Stimulated activated CD4-positive, alpha-beta T cell treated with anti-CD3 and anti-CD28 coated beads, Interleukin-15, amount 100 ng/mL, for 1 hour (primary cell): ENCODE measurements around the gene ARL9.
"Not testable (repeated sequence)": the region's sequence is repeated elsewhere in the genome, so short reads cannot be mapped to it uniquely, and the experiment has no call there.

Experiments used
- DNase-seq, 2 donors: peaks; one replicate each; pipeline ENCODE4 v3.0.0-alpha.2; 2020; ENCODE audit warnings: low read depth in 1 of 2, low spot score in 1 of 2

ARL9 gene, protein sequence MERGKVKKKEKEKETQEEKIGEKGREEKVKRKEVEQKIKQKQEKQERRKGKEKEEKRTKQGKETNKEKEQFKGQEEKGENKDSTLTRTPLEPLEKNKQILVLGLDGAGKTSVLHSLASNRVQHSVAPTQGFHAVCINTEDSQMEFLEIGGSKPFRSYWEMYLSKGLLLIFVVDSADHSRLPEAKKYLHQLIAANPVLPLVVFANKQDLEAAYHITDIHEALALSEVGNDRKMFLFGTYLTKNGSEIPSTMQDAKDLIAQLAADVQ

DNA sequence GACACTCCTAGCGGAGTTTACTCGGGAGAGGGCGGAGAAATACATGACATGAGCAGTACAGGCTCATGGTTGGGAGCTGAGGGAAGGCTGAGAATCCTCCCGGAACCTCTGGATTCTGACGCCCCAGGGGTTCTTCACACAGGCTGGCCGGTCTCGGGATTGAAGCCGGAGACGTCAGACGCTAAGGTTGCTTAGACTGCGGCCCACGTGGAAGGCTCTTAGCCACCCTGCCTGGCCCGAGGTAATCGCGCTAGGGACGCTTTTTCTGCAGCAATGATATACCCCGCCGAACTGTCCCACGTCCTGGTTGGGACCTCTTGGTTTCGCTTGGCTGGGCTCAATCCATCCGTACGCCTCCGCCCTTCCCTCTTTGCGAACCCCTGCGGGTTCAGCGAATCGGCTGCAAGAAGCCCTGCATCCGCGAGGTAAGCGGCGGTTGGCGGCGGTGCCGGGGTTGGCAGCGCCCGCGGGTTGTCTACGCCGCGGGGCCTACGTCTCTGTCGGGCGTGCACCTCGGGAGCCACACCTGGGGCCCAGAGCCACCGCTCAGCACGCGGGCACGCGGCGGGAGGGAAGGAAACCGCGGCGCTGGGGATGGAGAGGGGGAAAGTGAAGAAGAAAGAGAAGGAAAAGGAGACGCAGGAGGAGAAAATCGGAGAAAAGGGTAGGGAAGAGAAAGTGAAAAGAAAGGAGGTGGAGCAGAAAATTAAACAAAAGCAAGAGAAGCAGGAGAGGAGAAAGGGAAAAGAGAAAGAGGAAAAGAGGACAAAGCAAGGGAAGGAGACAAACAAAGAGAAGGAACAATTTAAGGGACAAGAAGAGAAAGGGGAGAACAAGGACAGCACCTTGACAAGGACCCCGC, at the start of gene ARL9:
TSS of gene ARL9 (plus strand) at position 523 of the 862 bp plus-strand sequence. CDS start at position 595, 72 bp downstream.
- DNase-seq = peak; percentile 36 to 40

DNA sequence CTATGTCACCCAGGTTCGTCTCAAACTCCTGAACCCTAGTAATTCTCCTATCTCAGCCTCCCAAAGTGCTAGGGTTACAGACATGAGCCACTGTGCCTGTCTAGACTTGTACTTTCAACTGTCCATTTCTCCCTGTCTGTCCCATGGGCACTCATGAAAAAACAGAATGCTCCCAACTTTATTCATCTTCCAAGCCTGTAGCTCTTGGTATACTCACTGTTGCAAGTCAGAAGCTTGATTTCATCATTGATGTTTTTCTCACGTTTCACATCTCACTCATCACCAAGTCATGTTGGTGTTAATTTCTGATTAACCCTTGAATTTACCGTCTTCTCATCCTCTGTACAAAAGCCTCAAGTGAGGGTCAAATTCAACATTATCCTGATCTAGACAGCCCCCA, 45.5 kb upstream of the ARL9 start:
- no peak for DNase-seq

DNA sequence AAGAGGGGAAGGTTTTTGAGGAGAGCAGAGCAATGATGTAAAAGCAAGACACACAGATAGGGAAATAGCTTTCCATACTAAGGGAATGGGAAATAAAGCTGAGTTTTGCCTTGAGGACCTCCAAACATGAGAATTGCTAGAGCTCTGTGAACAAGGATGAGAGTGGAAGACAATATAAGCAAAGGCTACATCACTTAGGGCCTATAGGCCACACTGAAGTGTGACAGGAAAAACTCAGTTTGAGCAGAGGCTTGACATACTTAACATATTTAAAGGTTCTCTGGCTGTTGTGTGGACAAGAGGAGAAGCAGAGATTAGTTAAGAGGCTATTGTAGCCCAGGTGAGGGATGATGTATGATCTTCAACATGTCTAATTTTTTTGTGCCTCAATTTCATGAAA, 43.4 kb upstream of the ARL9 start:
- DNase-seq = no peak

DNA sequence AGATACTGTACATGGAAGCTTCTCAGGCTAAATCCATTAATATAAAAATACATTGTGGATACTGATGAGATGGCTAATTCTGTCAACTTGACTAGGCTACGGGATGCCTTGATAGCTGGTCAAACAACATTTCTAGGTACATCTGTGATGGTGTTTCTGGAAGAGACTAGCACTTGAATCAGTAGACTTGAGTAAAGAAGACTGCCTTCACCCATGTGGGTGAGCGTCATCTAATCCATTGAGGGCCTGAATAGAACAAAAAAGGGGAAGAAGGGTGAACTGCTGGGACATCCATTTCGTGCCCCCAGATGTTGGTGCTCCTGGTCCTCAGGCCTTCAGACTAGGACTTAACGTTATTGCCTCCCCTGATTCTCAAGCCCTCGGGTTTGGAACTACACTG, 41.9 kb upstream of the ARL9 start:
- DNase-seq = no peak

DNA sequence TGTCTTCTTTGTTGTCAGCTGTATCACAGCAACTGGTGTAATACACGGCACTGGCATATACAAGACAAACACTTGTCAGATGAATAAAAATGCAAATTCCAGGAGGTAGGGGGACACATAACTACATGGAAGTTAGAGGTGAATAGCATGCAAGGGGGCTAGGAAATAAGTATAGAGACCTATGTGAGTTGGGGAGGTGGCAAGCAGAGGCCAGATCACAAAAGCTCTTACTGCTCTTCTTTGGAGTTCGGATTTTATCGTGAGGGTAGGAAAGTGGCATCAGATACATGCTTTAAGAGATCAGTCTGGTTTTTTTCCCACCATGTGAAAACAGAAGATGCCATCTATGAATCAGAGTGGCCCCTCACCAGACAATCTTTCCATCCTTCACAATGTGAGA, 41.0 kb upstream of the ARL9 start:
- DNase-seq = no peak

DNA sequence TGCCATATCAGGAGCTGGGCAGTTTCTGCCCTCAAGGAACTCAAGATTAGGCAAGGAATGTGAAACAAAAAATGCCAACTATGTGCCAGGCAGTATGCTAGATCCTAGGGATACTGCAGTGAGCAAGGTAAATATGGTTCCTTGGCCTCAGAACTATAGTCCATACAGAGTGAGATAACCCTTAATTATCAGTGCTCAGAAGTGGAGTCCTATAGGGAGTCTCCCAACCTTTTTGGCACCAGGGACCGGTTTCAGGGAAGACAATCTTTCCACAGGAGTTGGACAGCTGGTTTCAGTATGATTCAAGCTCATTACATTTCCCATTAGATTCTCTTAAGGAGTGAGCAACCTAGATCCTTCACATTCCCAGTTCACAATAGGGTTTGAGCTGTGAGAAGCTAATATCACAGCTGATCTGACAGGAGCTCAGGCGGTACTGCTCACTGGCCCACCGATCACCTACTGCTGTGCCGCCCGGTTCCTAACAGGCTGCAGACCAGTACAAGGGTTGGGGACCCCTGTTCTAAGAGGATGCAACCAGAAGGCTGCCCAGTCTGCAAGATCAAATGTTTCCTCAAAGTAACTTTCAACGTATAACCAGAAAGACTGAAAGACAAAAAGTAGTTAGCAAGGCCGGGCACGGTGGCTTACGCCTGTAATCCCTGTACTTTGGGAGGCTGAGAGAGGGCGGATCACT, 39.8 kb upstream of the ARL9 start:
- DNase-seq = no peak

DNA sequence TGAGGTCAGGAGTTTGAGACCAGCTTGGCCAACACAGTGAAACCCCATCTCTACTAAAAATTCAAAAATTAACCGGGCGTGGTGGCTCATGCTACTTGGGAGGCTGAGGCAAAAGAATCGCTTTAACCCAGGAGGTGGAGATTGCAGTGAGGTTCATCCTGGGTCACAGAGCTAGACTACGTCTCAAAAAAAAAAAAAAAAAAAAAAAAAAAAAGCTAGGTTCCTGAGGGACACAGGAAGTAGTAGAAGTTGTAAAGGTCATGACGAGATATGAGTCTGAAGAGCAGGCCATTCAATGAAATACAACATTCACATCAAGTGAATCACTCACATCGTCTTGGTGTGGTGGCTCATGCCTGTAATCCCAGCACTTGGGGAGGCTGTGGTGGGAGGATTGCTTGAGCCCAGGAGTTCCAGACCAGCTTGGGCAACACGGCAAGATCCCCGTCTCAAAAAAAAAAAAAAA, 39.3 kb upstream of the ARL9 start:
- not testable (repeated sequence) for DNase-seq

DNA sequence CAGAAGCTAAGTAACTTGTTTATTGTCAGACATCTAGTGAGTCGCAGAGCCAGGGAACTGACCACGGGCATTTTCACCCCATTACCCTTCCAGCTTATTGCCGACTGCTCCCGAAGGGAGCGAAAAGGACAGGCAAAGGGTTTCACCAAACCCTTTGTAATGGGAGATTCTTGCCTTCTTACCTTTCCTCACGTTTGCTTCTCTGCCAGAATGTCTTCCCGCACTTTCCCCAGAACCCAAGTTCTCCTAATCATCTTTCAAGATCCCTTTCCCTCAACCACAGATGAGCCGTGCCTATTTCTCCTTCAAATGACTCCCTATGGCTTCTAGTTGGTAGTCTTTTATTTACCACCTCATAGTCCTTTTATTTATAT, 38.7 kb upstream of the ARL9 start:
- DNase-seq = no peak

DNA sequence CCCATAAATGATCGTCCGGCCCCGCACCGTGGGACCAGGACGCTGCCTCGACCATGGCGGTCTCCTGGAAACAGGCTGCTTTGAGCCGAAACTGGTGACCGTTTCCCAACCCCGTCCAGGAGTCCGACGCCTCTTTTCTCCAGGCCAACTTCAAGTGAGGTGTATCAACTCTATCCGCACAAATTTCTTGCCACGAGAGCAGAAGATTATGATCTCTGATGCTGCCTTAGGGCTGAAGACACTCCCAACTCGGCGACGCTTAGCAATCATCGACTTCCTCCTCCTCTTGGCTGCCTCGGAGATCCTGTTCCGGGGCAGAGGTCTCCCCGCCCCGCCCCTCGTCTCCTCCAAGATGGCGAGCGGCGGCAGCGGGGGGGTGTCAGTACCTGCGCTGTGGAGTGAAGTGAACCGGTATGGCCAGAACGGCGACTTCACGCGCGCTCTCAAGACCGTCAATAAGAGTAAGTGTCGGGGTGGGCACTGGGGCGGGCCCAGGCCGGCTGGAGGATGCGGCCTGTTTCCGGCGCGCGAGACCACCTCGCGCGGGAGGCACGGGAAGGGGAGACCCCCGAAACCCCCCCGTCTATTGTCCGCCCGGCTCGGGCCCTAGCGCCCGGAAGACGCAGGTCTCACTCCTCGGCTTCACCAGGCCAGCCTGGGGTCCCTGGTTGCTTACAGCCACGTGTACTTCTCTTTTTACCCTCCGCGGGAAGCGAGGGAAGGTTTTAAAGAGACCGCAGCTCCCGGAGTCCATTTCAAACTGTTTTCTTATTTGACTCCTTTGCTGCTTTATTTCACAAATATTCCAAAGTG, 38.1 kb upstream of the ARL9 start, which contains the start of gene SRP72:
TSS of gene SRP72 (plus strand) at position 334 of the 813 bp plus-strand sequence. CDS start at position 353, 19 bp downstream.
- DNase-seq = peak; percentile 72 to 83

DNA sequence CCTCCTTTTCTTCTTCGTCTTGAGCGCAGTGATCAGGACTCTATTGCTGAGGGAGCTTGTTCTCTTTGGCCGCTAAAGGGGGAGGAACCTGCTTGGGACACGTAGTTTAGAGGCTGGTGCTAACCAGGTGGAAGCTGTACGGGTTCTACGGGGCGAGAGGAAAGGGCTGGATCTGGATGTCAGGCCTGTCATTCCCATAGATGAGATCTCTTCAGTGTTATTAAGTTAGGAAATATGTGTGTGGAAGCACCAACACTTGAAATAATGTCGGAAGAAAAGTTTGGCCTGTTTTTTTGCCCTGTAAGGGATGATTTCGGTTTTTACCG, 37.5 kb upstream of the ARL9 start:
- DNase-seq = peak in 1 of 2 donors; percentile 9

DNA sequence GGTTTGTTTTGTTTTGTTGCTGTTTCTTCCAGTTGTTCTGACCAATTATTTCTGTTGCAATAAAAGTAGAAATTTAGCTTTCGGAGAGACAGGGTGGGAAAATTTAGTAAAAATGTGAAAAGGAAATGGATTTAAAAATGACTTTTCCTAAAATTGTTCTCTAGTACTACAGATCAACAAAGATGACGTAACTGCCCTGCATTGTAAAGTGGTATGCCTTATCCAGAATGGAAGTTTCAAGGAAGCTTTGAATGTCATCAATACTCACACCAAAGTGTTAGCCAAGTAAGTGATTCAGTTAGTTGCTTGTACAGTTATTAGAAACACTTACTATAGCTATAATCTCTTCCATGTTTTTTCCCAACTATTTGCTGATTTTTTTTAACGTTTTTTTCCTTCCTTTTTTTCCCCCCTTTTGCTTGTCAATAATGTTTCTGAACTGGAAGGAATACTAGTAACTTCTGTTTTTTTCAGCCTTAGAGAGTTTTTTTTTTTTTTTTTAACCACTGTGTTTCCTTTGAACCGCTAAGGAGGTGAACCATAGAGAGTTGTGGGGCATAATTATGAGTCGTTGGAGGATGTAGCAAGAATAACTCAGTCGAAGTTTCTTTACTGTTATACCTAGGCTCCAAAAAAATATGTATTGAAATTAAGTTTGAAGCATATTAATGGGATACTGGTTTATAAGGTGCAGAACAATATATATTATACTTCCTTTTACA, 35.9 kb upstream of the ARL9 start:
- no peak for DNase-seq

DNA sequence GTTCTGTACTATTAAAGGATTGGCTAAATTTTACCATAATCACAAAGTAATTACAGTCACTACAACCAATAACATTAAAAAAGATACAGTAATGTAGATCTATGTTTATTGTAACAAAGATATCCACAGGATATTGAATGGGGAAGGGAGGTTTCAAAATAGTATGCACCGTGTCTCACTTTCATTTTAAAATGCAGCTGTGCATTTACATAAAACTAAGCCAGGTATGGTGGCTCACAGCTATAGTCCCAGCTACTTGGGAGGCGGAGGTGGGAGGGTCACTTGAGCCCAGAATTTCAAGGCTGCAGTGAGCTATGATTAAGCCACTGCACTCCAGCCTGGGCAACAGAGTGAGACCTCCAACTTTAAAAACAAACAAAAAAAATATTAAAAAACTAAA, 29.7 kb upstream of the ARL9 start:
- DNase-seq = no peak

DNA sequence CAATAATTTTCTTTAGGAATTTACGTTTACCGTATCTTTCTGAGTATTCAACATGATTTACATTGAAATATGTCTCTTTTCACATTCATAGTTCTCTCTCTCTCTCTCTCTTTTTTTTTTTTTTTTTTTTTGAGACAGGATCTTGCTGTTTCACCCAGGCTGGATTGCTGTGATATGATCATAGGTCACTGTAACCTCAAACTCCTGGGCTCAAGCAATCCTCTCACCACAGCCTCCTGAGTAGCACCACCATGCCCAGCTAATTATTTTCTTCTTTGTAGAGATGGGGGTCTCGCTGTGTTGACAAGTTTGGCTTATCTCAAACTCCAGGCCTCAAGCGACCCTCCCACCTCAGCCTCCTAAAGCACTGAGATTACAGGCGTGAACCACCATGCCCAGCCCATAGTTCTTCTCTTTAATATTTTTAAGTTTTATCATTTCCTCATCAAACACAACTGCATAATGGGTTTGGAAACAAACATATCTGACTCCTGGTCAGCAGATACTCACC, 28.3 kb upstream of the ARL9 start:
- no peak for DNase-seq

DNA sequence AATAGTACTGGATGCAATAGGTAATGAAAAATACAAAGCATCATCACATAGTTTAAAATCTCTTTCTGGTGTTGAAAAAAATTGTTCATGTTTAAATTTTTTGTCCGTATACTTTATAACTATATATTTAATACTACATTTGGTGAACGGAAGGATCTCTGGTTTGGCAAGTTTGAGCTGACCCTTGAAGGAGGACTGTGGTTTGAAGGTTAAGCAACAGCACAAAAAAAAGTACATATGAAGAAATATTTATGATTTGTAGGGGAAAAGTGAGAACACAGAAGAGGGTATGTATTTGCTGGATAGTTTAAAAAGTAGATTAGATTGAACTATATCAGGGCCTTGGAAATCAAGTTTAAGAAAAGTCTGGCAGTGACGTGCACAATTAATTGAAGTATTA, 24.9 kb upstream of the ARL9 start:
- no peak for DNase-seq

DNA sequence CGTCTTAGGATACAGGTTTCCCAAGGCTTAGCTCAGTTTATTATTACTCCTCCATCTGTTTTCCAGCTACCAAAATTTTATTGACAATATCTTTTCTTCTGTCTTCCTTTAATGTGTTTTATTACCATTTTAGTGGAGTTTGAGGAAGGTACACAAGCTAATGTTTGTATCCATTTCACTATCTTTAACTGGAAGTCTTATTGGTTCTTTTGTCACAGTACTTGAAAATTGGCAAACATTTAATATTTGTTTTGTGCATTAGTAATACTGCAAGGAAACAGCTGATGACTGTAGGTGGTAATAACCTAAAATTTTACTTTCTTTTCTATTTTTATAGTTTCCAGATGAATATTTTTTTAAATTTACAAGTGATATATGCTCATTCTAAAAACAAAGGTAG, 9.3 kb upstream of the ARL9 start:
- DNase-seq = no peak

DNA sequence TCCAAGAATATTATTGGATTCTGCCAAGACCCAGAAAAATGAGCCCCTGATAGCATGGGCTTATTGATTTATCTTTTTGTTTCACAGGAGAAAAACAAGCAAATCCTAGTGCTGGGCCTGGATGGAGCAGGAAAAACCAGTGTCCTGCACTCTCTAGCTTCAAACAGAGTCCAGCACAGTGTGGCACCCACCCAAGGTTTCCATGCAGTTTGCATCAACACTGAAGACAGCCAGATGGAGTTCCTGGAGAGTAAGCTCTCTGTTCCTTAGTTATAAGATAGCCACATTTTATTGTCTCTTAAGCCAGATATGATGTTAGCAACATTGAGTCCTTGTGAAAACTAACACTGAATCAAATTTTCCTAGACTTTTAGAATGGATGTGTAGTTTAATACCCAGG, 5.5 kb downstream of the ARL9 start:
- DNase-seq = no peak

DNA sequence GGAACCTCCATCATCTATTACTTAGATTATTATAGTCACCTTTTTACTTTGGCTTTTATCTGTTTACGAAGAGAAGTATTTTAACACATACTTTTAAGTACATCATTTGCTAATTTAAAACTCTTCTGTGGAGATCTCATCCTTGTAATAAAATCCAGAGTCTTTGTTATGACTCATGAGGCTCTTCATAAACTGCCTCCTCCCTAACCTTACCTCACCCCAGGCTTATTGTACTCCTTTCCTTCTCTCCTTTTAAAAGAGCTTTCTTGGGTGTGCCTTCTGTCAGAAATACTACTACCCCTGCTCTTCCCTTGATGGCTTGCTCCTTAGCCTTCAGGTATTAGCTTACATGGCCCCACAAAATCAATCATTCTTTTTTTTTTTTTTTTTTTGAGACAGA, 6.6 kb downstream of the ARL9 start:
- no peak for DNase-seq

DNA sequence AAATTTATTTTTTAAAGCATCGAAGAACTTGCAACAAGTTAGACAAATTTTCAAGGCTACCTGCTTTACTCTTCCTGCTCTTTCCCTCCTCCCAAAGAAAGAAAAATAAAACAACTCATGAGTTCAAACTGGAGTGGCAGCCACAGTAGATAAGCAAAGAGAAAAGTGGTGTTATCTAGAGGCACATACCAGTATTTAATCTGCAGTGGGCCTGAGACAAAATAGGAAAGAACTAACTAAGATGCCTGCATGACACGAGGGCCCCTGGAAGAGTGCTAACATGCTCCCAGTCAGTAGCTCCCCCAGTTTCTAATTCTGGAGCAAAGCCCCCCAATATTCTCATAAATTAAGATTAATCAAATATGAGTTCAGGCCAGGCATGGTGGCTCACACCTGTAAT, 7.9 kb downstream of the ARL9 start:
- DNase-seq = no peak

DNA sequence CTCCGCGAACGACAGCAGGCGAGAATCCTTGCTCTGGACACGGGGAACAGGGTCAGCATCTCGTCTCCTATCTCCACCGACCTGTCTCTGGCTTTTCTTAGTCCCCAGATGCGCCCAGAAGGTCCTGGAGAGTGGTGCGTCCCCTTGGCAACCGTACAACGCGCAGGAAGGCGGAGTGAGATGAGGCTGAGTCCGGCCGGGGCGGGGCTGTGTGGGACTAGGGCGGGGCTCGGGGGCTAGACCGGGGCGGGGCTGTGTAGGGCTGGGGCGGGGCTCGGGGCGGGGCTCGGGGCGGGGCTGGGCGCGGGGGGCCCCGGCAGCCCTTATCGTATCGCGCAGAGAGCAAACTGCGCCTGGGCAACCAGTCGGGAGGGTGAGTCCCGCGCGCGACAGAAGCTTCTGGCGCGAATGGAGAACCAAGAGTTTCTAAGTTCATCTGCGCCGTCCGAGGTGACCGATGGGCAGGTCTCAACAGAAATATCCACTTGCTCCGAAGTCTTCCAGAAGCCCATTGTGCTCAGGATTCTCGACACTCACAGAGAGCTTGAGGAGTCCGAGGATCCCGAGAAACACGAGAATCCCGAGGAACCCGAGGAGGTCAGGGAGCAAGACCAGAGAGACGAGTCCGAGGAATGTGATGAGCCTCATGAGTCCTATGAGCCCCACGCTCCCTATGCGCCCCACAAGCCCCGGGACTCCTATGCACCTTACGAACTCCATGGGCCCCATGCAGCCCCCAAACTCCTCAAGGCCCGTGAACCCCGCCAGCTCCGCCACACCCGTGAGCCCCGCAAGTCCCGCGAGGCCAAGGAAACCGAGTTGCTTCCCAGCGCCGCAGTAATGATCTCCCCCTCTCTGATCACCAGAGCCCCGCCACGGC, 24.9 kb downstream of the ARL9 start:
- DNase-seq = peak; percentile 53 to 70
